OCI-M2 (cell line): ENCODE measurements around the gene GEN1.

Experiments
- DNase-seq: peaks from one replicate; lab custom pipeline; 2025; ENCODE audit not compliant: unreplicated experiment; lab: John Stamatoyannopoulos, UW

Gene GEN1

DNA sequence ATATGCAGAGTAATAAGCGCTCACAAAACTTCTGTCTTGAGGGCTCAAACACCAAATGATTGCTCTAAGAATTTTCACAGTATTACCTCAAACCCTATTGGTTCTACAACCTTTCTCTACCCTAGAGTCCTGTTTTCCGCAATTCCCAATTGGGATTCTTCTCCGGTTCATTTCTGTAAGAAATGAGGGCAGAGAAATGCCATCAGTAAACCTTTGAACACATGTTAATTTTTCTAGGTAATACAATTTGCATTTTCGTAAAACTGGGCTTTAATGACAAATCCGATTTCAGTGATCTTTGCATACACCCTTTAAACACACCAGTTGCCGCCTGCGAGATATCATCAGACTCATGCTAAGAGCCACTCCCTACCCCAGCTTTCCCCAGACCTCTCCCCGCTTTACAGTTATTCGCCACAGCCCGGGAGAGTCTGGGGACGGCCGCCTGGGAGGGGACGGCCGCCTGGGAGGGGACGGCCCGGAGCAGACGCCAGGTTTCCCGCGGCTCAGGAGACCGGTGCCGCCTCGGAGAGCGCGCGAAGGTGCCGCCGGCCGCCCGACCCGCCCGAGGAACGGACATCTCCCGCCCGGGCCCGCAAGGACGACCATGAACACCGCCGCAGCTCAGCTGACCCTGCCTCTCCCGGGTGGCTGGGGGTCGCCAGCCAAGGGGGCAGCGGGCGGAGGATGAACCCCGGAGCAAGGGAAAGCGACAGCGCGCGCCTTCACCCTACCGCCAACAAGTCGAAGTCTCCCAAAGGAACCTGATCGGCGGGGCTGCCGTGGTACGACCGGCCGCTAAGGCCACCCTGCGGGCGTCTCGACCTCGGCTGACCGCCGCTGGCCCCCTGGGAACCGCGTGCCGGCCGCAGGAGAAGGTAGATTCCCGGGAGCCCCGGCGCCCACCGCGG is 791 bp upstream of the GEN1 start:
- no peak for DNase-seq

DNA sequence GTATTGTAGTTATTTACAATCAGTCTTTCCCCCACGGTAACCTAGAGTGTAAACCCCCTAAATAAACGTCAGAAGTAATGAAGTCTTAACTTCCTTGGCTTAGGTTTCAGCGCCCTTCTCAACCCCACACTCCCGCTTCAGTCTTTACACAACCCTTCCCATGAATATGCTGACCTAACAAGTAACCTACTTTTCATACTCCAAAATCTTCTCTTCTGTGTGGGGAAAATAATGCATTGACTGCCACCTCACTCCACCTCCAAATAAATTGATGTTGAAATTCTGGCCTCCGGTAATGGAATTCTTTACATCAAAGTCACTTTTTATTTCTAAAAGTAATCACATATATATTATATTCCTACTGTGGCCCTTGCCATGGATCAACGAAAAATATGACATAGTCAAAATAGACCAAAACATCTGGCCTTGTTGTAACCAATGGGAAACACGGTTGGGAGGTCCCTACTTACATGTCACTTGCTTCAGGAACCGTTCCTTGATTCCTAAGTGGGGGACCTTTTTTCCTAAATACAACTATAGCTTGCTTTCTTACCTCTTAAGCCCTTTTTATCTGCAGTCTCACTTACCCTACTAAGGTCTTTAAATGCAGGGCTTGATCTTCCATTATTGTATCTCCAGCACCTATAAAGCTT is 961 bp downstream of the GEN1 start:
- DNase-seq, result no peak

DNA sequence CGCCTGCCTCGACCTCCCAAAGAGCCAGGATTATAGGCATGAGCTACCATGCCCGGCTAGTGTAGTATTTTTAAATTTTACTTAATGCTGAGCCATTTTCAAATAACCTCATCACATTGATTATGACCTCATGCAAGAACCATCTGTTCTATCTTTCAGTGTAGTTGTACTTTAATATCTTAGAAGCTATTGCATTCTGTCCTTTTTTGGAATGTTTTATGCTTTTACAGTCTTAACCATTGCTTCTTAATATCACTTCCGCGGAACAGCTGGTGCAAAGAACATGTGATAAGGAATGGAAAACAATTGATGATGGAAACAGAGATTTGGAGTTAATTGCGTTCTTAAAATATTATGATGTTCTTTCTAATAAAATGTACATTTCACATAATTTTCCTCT is 2.7 kb downstream of the GEN1 start:
- DNase-seq, result no peak

GRCh38 chr2:17757321-17757720 is 3.4 kb downstream of the GEN1 start:
- no peak for DNase-seq

DNA sequence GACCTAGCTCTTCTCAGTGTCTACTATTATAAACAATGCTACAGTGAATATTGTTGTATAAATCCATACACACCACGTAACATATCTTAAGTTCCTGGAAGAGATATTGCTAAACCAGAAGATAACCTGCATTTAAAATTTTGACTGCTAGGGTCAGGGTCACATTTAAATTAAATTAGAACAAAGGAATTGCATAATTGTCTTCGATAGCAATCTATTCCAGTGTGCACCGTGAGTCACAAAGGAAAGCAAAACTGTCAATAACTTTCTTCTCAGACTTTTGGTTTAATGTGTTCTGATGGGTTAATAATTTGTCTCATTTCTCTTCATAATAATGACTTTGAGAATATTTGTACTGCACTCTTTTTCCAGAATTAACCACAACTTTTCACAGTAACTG is 4.2 kb downstream of the GEN1 start:
- no peak for DNase-seq

DNA sequence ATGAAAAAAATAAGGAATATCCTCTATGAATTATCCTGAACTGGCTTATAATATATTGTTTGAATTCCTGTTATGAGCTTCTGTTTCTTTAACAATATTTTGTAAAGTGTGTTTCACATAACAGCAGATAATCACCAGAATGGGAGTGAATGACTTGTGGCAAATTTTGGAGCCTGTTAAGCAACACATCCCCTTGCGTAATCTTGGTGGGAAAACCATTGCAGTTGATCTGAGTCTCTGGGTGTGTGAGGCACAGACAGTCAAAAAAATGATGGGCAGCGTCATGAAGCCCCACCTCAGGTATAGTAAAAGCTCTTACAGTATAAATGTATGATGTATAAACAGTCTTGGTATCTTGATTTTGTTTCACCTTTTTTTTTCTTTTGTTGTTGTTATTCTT is 5.9 kb downstream of the GEN1 start:
- DNase-seq, result no peak

DNA sequence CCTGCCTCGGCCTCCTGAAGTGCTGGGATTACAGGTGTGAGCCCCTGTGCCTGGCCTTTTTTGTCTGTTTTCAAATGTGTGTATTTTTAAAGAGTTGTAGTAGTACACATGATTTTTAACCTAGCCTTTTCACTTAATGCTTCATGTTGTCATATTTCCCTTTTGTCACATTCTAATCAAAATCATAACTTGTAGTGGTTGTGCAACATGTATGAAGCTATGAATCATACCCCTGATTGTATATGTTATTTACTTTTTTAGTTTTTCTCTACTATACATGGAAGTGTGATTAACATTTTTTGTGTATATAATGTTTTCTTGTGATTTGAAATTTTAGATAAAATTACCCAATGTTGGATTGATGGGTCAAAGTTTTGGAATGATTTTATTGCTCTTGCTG is 8.5 kb downstream of the GEN1 start:
- no peak for DNase-seq

DNA sequence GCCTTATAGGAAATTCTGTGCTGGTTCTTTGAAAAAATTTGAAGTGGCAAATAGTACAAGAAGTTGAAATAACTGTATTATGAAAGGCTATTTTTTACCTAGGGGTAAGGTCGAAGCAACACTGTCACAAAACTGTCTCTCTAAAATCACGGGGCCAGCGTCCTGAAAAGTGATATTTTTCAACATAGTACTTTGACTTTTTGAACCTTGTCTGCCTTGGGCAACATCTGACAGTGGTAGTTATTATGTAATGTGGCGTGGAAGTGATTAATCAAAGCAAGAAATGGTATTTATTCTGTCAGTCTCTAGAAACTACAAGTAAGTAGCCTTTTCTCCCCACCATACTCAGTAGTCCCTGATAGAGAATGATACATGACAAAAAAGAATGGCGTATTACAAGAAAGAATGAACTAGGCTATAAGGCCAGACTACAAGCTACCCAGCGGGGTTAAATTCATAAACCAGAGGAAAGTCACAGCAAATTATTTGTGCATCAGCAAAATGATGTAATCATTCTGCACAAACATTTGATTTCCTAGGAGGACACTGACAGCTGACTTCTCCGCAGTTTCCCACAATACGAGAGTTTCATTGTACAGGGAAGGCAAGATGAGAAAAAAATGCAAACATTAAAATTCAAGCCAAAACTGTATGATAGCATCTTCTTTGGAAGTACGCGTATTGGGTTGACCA is 9.8 kb downstream of the GEN1 start:
- no peak for DNase-seq

GRCh38 chr2:17765398-17765797 is 11.5 kb downstream of the GEN1 start:
- DNase-seq, result no peak

DNA sequence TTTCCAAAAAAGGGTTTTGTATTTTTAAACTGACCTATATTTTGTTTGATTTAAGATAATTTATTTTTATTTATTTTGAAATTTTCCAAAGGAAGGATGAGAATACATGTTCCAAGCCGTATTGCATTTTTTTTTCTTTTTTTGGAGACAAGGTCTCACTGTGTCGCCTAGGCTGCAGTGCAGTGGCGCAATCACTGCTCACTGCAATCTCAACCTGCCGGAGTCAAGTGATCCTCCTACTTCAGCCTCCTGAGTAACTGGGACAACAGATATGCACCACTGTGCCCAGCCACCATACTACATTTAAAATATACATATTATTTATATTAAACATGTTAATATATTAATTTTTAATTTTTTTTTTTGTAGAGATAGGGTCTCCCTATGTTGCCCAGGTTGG is 15.0 kb downstream of the GEN1 start:
- no peak for DNase-seq

DNA sequence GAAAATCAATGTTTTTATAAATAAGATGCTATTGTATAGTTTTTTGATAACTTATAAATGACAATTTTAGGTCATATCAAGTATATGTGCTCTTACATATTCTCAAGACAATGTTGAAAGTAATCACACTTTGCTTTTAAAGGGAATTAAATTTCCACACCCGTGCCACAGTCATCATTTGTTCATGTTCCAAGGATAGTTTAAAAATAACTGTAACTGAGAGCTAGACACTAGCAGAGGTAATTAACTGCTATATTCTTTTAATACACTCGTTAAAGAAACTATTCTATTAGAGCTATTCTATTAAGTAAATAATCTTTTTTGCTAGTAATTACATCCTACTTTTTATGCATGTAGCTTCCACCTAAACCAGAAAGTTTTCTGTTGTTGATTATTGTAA is 18.0 kb downstream of the GEN1 start:
- no peak for DNase-seq

DNA sequence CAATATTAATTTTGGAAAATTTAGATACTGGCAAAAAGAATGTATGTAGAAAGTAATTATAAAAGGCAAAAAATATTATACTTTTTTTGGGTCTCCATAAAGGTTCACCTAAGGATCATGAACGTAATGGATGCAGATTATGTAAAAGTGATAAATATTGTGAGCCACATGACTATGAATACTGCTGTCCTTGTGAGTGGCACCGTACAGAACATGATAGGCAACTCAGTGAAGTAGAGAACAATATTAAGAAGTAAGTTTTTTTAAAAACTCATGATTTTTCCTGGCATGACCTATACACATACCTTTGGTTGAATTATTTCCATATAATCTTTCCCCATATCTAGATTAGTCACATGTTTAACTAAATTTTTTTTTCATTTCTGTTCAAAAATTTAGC is 18.6 kb downstream of the GEN1 start:
- DNase-seq, result no peak

DNA sequence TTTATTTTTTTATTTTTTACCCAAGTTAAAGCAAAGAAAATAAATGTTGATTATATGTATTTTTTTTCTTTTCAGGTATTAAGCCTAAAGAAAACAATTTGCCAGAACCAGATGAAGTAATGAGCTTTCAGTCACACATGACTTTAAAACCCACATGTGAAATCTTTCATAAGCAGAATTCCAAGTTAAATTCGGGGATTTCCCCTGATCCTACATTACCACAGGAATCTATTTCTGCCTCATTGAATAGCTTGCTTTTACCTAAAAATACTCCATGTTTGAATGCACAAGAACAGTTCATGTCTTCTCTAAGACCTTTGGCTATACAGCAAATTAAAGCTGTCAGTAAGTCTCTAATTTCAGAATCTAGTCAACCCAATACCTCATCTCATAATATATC is 26.6 kb downstream of the GEN1 start:
- DNase-seq, result no peak

- DNase-seq, result no peak
These were observed 27.5 kb downstream of the GEN1 start for GRCh38 chr2:17781482-17781881.

DNA sequence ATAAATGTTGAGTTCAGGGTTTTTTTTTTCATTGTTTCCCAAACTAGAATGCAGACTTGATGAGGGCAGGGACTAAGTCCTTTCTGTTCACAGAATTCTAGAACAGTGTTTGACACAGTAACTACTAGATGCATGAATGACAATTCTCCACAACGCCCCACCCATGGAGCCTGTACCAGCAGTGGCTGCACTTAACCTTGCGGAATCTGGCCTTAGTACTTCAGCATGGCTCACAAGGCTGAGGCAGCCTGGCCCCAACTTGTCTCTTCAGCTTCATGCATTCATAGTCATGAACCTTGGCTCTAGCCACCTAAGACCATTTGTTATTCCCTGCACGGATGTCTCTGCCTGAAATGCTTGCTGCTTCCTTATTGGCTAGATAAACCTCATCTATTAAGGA is 32.8 kb downstream of the GEN1 start:
- no peak for DNase-seq

DNA sequence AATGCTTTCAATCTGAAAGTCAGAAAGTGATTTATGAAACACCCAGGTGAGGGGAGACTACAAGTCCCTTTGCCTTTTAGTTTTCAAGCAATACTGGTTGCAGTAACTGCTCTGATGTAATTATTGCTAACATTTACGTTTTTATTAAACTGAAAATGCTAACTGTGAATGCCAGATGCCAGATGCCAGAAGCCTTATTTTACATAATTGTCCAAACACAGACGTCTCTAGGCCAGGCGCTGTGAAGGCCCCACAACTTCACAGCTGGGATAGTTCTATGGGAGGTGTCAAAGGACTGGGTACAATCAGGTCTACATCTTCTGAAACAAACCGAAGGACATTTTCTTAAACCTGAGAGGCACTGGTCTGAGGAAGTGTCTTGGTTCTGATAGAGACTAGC is 34.8 kb downstream of the GEN1 start:
- DNase-seq, result no peak

DNA sequence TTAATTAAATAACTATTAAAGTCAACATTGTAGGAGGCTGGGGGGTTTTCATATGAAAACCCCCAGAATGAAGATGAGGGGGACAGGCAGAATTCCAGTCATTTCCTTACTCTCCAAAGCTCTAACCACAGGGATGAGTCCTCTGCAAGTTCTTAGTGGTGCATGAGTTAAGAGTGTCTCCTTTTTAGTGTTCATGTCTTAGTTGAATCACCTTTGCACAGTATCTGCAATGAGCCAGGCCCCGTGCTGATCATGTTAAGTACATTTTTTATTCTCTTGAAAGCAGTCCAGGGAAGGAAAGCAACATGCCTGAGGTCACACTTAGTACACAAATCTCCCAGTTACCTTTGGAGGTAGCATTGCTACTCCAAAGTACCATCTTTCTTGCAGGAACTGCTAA is 36.6 kb downstream of the GEN1 start:
- DNase-seq, result no peak

- DNase-seq, result no peak
These were observed 37.3 kb downstream of the GEN1 start for GRCh38 chr2:17791121-17791816.

- no peak for DNase-seq
These were observed 37.8 kb downstream of the GEN1 start for GRCh38 chr2:17791817-17792130.

- DNase-seq, result no peak
These were observed 38.6 kb downstream of the GEN1 start for GRCh38 chr2:17792515-17792914.

DNA sequence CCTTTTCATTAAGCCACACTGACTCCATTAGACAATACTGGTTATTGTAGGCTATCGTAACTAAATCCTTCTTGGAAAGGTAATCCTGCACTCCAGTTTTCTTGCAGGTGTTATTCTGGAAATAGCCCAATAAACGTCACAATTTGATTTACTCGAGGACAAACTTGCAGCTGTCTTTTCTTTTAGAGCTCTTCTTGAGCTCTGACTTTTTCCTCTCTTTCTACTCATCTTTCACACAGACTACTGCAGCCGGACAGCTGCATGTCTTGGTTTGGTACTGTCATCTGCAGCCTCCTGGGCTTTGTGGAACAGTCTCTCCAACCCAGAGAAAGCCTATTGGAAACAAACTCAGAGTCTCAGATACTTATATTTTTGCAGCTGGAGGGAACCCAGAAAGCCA is 39.4 kb downstream of the GEN1 start:
- no peak for DNase-seq
